Uterus (tissue), 4 donors: ENCODE data around the gene COL10A1. TPM values are rescaled to one million over a fixed set of nuclear protein-coding genes. Genes with fewer than 3 reads are reported as not detected.

Experiments used
- DNase-seq, 2 donors: peaks; one replicate each; pipeline ENCODE4 v3.0.0-alpha.2; 2019 to 2020
- H3K27ac ChIP-seq, 2 donors: fragments of 200-600 bp; sonication (generic); 1 replicate in 1 of 2; 2 replicates in 1 of 2; pipeline ENCODE4 v1.5.1; 2016 to 2018
- H3K27me3 ChIP-seq, 2 donors: fragments of 200-600 bp; sonication (generic); one replicate each; pipeline ENCODE4 v1.5.1; 2018 to 2019; ENCODE audit warnings: control low read depth in 1 of 2
- H3K36me3 ChIP-seq, 2 donors: fragments of 200-600 bp; sonication (generic); one replicate each; pipeline ENCODE4 v1.5.1; 2019; ENCODE audit warnings: control low read depth in 1 of 2
- H3K4me1 ChIP-seq, 2 donors: fragments of 200-600 bp; sonication (generic); one replicate each; pipeline ENCODE4 v1.5.1; 2018 to 2019; ENCODE audit warnings: control low read depth in 1 of 2
- H3K4me3 ChIP-seq, 2 donors: fragments of 200-600 bp; sonication (generic); 1 replicate in 1 of 2; 2 replicates in 1 of 2; pipeline ENCODE4 v1.5.1; 2018 to 2019; ENCODE audit warnings: mild to moderate bottlenecking in 1 of 2
- H3K9me3 ChIP-seq, 2 donors: fragments of 200-600 bp; sonication (generic); one replicate each; pipeline ENCODE4 v1.5.1; 2019; ENCODE audit warnings: control low read depth in 1 of 2
- CTCF ChIP-seq, 4 experiments: fragments of 200-600 bp in 2 of 4; fragments of 450-650 bp in 2 of 4; sonication (generic) in 2 of 4; IDR thresholded peaks; one replicate each; pipeline ENCODE4 v1.5.1; 2016 to 2019; ENCODE audit warnings: antibody characterized with exemption in 4 of 4, mild to moderate bottlenecking in 2 of 4, moderate library complexity in 1 of 4
- POLR2A ChIP-seq, 2 donors: fragments of 450-650 bp; IDR thresholded peaks; one replicate each; pipeline ENCODE4 v1.6.1; 2016; ENCODE audit warnings: antibody characterized with exemption in 2 of 2, mild to moderate bottlenecking in 1 of 2, moderate library complexity in 1 of 2
- intact Hi-C: fragments of 100-400 bp; cut with DNase I; formaldehyde crosslinking; loops from one replicate; pipeline ENCODE4 v1.15.1; 2023; ENCODE audit warnings: low total_unique reads
- total RNA-seq, 4 donors: library from RNA; depleted of rRNA in 3 of 4; stranded (reverse); fragments of >200 nt in 3 of 4; gene quantifications; one replicate each; pipeline versions ENCODE4 v1.1.0 to v1.2.4, GENCODE V29; 2014 to 2023
- donor health status: DM: yes; HTN: yes; CAD: no.

Gene COL10A1
- total RNA-seq, 4 donors from 2014 or later = 0.07 TPM; not detected in 3

- H3K4me1 ChIP-seq = no peaks in the 10 kb centered on the region
- intact Hi-C loops = no loop called here
- H3K27ac ChIP-seq = no peak overlapping the region
- no peak for TF ChIP-seq POLR2A (IDR thresholded peaks at IDR 0.05)
- no peak for TF ChIP-seq CTCF (IDR thresholded peaks at IDR 0.05)
- no peaks in the 10 kb centered on the region for H3K9me3 ChIP-seq
- no peaks in the 10 kb centered on the region for H3K27me3 ChIP-seq
- no peaks in the 10 kb centered on the region for H3K36me3 ChIP-seq
- DNase-seq = no peak
- no peak overlapping the region for H3K4me3 ChIP-seq
Measured at GRCh38 chr6:116088946-116089345, 37.0 kb downstream of the COL10A1 start.

GRCh38 chr6:116087437-116088027 lies 38.4 kb downstream of the COL10A1 start:
- H3K27ac ChIP-seq = no peak overlapping the region
- intact Hi-C loops = no loop called here
- no peaks in the 10 kb centered on the region for H3K27me3 ChIP-seq
- no peaks in the 10 kb centered on the region for H3K36me3 ChIP-seq
- H3K4me3 ChIP-seq = no peak overlapping the region
- DNase-seq = no peak
- no peaks in the 10 kb centered on the region for H3K4me1 ChIP-seq
- TF ChIP-seq CTCF (IDR thresholded peaks at IDR 0.05) (no peak), POLR2A (IDR thresholded peaks at IDR 0.05) (no peak)
- H3K9me3 ChIP-seq = no peaks in the 10 kb centered on the region

GRCh38 chr6:116084284-116084683 lies 41.6 kb downstream of the COL10A1 start:
- intact Hi-C loops = no loop called here
- Histone ChIP-seq H3K27ac (no peak overlapping the region), H3K4me3 (no peak overlapping the region), H3K4me1 (no peaks in the 10 kb centered on the region), H3K27me3 (no peaks in the 10 kb centered on the region), H3K36me3 (no peaks in the 10 kb centered on the region), H3K9me3 (no peaks in the 10 kb centered on the region)
- TF ChIP-seq POLR2A (IDR thresholded peaks at IDR 0.05) (no peak), CTCF (IDR thresholded peaks at IDR 0.05) (no peak)
- no peak for DNase-seq

- DNase-seq = no peak
- no peak for TF ChIP-seq POLR2A (IDR thresholded peaks at IDR 0.05)
- no peak for TF ChIP-seq CTCF (IDR thresholded peaks at IDR 0.05)
- intact Hi-C loops = no loop called here
- Histone ChIP-seq H3K4me1 (no peaks in the 10 kb centered on the region), H3K27me3 (no peaks in the 10 kb centered on the region), H3K4me3 (no peak overlapping the region), H3K9me3 (no peaks in the 10 kb centered on the region), H3K27ac (no peak overlapping the region), H3K36me3 (no peaks in the 10 kb centered on the region)
Measured at GRCh38 chr6:116083052-116083451, 42.9 kb downstream of the COL10A1 start.

- H3K36me3 ChIP-seq = no peaks in the 10 kb centered on the region
- intact Hi-C loops = no loop called here
- TF ChIP-seq POLR2A (IDR thresholded peaks at IDR 0.05) (no peak), CTCF (IDR thresholded peaks at IDR 0.05) (no peak)
- no peaks in the 10 kb centered on the region for H3K27me3 ChIP-seq
- H3K27ac ChIP-seq = no peak overlapping the region
- no peaks in the 10 kb centered on the region for H3K4me1 ChIP-seq
- DNase-seq = no peak
- H3K9me3 ChIP-seq = no peaks in the 10 kb centered on the region
- H3K4me3 ChIP-seq = no peak overlapping the region
Measured at GRCh38 chr6:116078945-116079344, 47.0 kb downstream of the COL10A1 start.
